Measurements from ENCODE around the gene TFEB.

DNA sequence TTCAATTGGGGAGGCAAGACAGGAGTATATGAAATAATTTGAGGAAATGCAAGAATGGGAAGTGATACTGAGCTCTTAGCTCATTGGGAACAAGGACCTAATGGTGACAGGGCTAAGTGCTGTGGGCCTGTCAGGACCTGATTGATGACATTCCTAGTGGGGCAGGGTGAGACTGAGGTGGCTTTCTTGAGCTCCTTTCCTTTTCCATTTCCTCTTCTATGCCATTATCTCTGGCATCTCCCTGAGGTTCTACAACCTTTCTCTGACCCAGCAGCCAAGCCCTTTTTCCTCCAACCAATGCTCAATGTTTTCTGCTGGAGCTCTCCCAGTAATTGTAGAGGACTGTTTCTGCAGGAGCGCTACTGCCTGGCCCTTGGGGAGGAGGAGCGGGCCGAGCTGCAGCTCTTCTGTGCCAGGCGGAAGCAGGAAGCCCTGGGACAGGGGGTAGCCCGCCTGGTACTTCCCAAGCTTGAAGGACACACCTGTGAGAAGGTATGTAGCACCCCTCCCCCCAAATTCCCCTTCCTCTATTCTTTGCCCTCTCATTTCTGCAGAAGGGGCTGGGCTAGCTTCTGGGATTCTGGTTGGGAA is 49.3 kb upstream of the TFEB start:
- TF ChIP-seq TAF1 (conservative IDR thresholded peaks at IDR 0.05): no peak
- TF ChIP-seq, protein P1, sequence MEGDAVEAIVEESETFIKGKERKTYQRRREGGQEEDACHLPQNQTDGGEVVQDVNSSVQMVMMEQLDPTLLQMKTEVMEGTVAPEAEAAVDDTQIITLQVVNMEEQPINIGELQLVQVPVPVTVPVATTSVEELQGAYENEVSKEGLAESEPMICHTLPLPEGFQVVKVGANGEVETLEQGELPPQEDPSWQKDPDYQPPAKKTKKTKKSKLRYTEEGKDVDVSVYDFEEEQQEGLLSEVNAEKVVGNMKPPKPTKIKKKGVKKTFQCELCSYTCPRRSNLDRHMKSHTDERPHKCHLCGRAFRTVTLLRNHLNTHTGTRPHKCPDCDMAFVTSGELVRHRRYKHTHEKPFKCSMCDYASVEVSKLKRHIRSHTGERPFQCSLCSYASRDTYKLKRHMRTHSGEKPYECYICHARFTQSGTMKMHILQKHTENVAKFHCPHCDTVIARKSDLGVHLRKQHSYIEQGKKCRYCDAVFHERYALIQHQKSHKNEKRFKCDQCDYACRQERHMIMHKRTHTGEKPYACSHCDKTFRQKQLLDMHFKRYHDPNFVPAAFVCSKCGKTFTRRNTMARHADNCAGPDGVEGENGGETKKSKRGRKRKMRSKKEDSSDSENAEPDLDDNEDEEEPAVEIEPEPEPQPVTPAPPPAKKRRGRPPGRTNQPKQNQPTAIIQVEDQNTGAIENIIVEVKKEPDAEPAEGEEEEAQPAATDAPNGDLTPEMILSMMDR (IDR thresholded peaks at IDR 0.05; ENCODE audit: low read depth, low read length, missing input control): no peak
- TF ChIP-seq FOXA1 (IDR thresholded peaks at IDR 0.05): no peak
- TF ChIP-seq RAD21 (IDR thresholded peaks at IDR 0.05): no peak
- no peak for TF ChIP-seq EGR1 (IDR thresholded peaks at IDR 0.05; ENCODE audit: low read depth in 2 of 2)
- TF ChIP-seq, protein P2, sequence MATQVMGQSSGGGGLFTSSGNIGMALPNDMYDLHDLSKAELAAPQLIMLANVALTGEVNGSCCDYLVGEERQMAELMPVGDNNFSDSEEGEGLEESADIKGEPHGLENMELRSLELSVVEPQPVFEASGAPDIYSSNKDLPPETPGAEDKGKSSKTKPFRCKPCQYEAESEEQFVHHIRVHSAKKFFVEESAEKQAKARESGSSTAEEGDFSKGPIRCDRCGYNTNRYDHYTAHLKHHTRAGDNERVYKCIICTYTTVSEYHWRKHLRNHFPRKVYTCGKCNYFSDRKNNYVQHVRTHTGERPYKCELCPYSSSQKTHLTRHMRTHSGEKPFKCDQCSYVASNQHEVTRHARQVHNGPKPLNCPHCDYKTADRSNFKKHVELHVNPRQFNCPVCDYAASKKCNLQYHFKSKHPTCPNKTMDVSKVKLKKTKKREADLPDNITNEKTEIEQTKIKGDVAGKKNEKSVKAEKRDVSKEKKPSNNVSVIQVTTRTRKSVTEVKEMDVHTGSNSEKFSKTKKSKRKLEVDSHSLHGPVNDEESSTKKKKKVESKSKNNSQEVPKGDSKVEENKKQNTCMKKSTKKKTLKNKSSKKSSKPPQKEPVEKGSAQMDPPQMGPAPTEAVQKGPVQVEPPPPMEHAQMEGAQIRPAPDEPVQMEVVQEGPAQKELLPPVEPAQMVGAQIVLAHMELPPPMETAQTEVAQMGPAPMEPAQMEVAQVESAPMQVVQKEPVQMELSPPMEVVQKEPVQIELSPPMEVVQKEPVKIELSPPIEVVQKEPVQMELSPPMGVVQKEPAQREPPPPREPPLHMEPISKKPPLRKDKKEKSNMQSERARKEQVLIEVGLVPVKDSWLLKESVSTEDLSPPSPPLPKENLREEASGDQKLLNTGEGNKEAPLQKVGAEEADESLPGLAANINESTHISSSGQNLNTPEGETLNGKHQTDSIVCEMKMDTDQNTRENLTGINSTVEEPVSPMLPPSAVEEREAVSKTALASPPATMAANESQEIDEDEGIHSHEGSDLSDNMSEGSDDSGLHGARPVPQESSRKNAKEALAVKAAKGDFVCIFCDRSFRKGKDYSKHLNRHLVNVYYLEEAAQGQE (IDR thresholded peaks at IDR 0.05): no peak
- no peak for TF ChIP-seq YY1 (IDR thresholded peaks at IDR 0.05)

Measured in liver (tissue), 3 donors.